Choroid plexus epithelial cell (primary cell): ENCODE data around the gene TSPEAR.

Experiments used
- DNase-seq: peaks from one replicate; pipeline ENCODE4 v3.0.0-alpha.2; 2010; ENCODE audit warnings: low read depth
- H3K4me3 ChIP-seq: 2 replicates; pipeline ENCODE4 v1.5.1; 2011; ENCODE audit warnings: low read depth, mild to moderate bottlenecking, control low read depth, low read length, moderate library complexity
- TF ChIP-seq, protein P1 (sequence below): conservative IDR thresholded peaks from 2 replicates; pipeline ENCODE4 v1.5.1; 2011; ENCODE audit warnings: low read depth, mild to moderate bottlenecking, control low read depth, inconsistent platforms, low read length, moderate library complexity

Gene TSPEAR

DNA sequence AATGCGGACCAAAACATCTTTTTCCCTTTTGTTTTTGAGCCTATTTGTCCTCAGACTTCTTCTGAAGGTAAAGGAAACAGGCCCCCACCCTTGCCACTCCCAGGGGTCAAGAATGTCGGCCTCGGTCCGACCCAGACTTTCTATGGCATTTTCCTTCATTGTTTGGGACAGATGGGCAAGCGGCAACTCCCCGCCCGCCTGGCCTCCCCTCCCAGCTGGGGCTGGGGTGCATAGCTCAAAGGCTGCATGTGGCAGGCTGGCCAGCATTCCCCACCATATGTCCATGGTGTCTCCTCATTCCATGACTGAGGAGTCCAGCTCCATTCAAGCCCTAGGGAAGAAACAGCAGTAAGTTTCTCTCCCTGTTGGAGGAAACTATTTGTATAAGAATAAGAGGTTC is 29.4 kb upstream of the TSPEAR start:
- DNase-seq = no peak
- TF ChIP-seq, protein P1, sequence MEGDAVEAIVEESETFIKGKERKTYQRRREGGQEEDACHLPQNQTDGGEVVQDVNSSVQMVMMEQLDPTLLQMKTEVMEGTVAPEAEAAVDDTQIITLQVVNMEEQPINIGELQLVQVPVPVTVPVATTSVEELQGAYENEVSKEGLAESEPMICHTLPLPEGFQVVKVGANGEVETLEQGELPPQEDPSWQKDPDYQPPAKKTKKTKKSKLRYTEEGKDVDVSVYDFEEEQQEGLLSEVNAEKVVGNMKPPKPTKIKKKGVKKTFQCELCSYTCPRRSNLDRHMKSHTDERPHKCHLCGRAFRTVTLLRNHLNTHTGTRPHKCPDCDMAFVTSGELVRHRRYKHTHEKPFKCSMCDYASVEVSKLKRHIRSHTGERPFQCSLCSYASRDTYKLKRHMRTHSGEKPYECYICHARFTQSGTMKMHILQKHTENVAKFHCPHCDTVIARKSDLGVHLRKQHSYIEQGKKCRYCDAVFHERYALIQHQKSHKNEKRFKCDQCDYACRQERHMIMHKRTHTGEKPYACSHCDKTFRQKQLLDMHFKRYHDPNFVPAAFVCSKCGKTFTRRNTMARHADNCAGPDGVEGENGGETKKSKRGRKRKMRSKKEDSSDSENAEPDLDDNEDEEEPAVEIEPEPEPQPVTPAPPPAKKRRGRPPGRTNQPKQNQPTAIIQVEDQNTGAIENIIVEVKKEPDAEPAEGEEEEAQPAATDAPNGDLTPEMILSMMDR = no peak
- no peak overlapping the region for H3K4me3 ChIP-seq

DNA sequence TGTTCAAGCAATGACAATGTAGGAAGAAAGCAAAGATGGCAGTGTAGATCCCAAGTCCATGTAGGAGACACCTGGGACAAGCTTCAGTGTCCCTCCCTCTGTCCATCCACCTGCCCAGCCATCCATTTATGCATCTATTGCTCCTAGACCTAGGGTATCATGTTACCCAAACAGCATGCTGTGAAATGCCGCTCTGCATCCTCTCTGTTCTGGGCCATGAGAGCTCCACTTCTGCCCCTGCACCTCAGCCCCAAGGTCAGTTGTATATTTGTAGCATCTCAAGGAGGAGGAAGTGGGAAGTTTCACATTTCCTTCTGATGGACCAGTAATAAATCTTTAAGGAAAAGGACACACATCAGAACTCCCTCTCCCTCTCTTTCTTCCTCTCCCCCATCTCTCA is 27.9 kb upstream of the TSPEAR start:
- H3K4me3 ChIP-seq = no peak overlapping the region
- DNase-seq = no peak
- TF ChIP-seq, protein P1 = no peak

DNA sequence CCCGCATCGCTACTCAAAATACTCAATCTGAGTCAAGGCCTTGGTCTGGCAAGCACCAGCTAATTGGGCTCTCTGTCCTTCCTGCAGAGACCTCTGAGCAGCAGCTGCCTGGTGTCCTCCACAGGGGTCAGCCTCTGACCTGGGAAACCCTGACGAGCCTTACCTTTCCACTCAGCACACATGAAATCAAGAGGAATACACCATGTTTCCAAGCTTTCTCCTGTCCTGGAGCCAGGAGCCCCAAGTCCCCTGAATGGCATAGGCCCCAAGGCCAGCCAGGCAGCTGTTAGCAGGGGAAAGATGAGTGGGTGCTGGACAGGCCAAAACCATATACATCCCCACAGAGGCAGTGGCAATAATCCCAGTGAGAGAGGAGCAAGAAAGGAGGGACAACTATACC is 27.2 kb upstream of the TSPEAR start:
- H3K4me3 ChIP-seq = no peak overlapping the region
- no peak for DNase-seq
- TF ChIP-seq, protein P1 = no peak

- TF ChIP-seq, protein P1 = no peak
- DNase-seq = peak; percentile 36
- H3K4me3 ChIP-seq = no peak overlapping the region
Measured at GRCh38 chr21:44737706-44738354, 26.5 kb upstream of the TSPEAR start.

DNA sequence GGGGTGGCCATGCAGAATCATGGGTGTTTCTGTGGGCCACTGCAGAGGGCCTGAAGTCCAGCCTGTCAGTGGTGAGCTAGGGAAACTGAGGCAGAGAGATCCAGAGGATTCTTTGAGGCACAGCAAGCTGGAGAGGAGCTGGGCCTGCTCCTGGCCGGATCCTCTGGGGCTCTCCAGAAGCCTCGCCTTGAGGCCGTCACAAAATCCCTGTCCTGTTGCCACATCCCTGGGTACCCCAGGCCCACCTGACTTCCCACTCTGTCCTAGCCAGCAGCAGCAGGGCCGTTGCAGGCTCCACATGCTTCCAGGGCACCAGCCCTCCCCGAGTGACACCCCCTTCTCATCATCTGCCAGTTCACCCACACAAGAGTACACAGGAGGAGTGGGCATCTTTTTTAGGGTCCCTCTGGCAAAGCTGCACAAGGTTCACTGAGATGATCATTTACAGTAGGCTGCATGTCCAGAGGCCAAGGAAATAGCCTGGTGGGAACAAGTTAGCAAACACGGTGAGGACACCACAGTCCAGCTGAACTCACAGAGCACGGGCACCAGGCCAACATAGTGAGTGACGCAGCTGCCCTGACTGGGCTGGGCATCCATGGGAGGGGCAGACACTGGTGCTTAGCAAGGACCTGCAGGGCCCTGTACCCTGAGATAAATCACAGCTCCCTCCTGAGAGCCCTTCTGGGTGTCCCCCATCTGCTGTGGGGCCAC is 25.1 kb upstream of the TSPEAR start:
- DNase-seq = no peak

GRCh38 chr21:44735821-44736220 is 24.4 kb upstream of the TSPEAR start:
- TF ChIP-seq, protein P1 = no peak
- DNase-seq = no peak
- H3K4me3 ChIP-seq = no peak overlapping the region

More for the DNA sequence above, 25.1 kb upstream of the TSPEAR start:
- TF ChIP-seq, protein P1 = no peak
- no peak overlapping the region for H3K4me3 ChIP-seq

DNA sequence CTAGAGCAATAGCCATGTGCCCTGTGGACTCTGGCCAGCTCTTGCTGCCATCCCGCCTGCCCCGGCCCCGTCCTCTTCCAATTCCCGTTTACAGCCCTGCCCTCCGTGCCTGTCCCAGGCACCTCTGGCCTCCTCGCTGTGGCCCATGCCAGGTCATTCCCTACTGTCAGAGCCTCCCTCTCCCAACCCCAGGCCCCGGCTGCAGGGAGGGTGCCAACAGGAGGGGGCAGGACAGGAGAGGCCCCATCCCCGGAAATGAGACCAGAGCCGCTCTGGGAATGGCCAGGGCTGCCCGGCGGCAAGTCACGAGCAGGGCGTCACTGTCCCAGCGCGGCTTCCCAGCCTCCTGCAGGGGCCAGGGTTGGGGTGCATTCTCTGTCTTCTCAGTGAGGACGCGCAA is 23.5 kb upstream of the TSPEAR start:
- TF ChIP-seq, protein P1 = no peak
- no peak for DNase-seq
- no peak overlapping the region for H3K4me3 ChIP-seq
